GM19099 (cell line): Measurements from ENCODE around the gene SEPTIN8.

Source experiments
- POLR2A ChIP-seq: IDR thresholded peaks from 3 replicates; pipeline ENCODE4 v1.6.1; 2011; ENCODE audit warnings: low read depth; ENCODE audit not compliant: insufficient read length; ENCODE audit errors: extremely low read depth

Gene SEPTIN8

GRCh38 chr5:132734687-132735086 lies 42.4 kb downstream of the SEPTIN8 start:
- TF ChIP-seq POLR2A: no peak

GRCh38 chr5:132733499-132734148 lies 43.4 kb downstream of the SEPTIN8 start:
- no peak for TF ChIP-seq POLR2A

- TF ChIP-seq POLR2A: no peak
These were observed 47.1 kb downstream of the SEPTIN8 start for GRCh38 chr5:132729896-132730295.

- no peak for TF ChIP-seq POLR2A
These were observed 51.3 kb downstream of the SEPTIN8 start for GRCh38 chr5:132725745-132726144.

GRCh38 chr5:132718544-132719312 lies 58.3 kb downstream of the SEPTIN8 start:
- TF ChIP-seq POLR2A: no peak

- TF ChIP-seq POLR2A: no peak
These were observed 62.4 kb downstream of the SEPTIN8 start for GRCh38 chr5:132714456-132715307.

- TF ChIP-seq POLR2A: no peak
These were observed 68.4 kb downstream of the SEPTIN8 start for GRCh38 chr5:132708645-132709044.

GRCh38 chr5:132704875-132705274 lies 72.2 kb downstream of the SEPTIN8 start:
- no peak for TF ChIP-seq POLR2A
